Measurements from ENCODE around the gene HTRA3.

- TF ChIP-seq, protein P1, sequence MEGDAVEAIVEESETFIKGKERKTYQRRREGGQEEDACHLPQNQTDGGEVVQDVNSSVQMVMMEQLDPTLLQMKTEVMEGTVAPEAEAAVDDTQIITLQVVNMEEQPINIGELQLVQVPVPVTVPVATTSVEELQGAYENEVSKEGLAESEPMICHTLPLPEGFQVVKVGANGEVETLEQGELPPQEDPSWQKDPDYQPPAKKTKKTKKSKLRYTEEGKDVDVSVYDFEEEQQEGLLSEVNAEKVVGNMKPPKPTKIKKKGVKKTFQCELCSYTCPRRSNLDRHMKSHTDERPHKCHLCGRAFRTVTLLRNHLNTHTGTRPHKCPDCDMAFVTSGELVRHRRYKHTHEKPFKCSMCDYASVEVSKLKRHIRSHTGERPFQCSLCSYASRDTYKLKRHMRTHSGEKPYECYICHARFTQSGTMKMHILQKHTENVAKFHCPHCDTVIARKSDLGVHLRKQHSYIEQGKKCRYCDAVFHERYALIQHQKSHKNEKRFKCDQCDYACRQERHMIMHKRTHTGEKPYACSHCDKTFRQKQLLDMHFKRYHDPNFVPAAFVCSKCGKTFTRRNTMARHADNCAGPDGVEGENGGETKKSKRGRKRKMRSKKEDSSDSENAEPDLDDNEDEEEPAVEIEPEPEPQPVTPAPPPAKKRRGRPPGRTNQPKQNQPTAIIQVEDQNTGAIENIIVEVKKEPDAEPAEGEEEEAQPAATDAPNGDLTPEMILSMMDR (conservative IDR thresholded peaks at IDR 0.05; ENCODE audit: low read length): no peak
- TF ChIP-seq EZH2phosphoT487 (IDR thresholded peaks at IDR 0.05; ENCODE audit: borderline replicate concordance, low read depth, low read length): no peak
Observed at GRCh38 chr4:8230033-8230432, 39.5 kb upstream of the HTRA3 start.
